Hematopoietic multipotent progenitor cell treated with erythropoietin and hydrocortisone succinate and interleukin-3 and kit ligand, for 17 days (in vitro differentiated cells): ENCODE data around the gene EDIL3.
"Not testable (repeated sequence)": the region's sequence is repeated elsewhere in the genome, so short reads cannot be mapped to it uniquely, and the experiment has no call there.

Experiments
- DNase-seq: peaks from one replicate; pipeline ENCODE4 v3.0.0-alpha.2; 2015; ENCODE audit warnings: low spot score

The EDIL3 gene

DNA sequence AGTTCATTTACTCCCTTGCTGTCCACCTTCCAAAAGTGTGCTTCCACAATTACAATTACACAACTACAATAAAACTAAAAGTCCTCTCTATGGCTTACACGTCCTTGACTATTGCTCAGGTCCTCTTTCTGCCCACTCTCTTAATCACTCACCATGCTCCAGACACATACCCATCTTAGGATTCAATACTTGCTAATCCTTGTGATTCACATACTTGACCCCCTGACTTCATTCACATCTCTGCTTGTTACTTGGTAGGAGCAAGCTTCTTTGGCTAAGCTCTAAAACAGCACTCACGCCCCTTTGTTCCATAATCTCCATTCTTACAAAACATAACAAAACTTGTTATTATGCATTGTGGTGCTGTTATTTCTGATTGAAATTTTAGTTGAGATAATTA, 215.8 kb downstream of the EDIL3 start:
- no peak for DNase-seq

DNA sequence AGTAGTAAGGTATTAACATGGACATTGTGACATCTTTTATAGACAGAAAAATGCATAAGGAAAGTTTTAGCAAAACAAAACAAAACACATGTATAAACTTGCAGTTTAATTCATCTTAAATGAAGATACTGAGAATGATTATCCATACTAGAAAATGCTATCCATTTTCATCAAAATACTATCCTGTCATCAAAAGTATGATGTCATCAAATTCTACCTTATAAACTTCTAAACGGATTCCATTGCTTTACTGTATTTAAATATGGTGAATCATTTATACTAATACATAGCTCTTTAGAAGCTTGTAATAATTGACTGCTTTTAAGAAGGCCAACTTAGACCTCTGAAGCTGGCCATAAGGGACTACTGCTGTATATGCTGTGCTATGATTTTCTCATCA, 221.0 kb downstream of the EDIL3 start:
- DNase-seq = no peak

DNA sequence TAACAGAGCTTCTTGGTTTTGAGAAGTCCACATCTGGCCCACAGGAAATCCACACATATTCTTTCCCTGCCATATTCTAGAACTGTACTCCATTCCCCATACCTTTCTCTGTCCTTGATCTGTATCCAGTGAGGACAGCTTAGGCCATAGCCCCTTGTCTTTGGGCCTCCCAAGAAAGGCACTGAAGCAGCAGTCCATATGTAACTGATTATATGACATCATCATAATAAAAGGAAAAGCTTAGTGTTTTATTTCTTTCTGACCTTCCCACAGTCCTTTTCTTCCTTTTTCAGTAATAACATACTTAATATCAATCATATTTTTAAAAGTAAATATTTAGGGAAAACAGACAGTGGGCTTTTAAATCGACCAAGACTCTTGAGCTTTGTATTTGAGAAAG, 222.0 kb downstream of the EDIL3 start:
- DNase-seq = no peak

DNA sequence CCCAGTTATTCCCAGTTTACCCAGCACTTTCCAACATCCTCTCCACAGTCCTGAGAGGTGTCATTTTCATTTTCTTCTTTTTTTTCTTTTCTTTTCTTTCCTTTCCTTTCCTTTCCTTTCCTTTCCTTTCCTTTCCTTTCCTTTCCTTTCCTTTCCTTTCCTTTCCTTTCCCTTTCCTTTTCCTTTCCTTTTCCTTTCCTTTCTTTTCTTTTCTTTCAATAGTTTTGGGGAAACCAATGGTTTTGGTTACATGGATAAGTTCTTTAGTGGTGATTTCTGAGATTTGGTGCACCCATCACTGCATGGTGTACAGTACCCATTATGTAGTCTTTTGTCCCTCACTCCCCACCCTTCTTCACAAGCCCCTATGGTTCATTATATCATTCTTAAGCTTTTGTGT, 224.0 kb downstream of the EDIL3 start:
- DNase-seq = not testable (repeated sequence)

DNA sequence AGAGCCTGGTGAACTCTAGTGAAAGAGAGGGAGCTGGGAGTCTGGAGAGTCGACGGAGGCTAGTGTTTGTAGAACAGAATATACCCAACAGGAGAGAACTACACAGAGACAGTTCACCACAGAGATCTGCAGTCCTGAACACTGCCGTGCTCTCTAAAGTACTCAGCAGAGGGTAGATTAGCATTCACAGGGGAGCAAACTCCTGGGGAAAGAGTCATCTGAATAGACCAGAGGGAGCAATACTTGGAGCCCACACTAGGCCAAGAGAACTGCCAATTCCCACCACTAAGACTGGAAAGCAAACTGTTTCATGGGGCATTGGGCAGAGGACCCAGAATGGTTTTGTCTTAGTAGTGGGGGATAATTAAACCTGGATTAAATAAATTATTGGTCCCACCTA, 235.6 kb downstream of the EDIL3 start:
- DNase-seq = no peak

DNA sequence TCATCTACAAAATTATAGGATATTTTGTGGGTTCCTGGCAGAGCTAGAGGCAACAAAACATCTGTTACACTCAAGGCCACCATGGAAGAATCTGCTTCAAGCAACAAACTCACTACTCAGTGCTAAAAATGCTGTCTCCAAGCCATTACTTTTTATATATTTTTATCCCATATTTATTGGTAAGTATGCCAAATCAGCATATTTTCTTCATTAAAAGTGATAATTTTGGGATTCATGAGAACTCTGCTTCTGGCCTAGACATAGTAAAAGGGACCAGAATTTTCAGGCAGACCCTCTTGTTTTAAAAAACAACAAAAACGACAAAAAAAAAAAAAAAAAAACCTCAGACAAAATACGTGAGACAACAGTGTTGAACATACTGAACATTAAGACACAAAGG, 236.0 kb downstream of the EDIL3 start:
- DNase-seq = no peak

DNA sequence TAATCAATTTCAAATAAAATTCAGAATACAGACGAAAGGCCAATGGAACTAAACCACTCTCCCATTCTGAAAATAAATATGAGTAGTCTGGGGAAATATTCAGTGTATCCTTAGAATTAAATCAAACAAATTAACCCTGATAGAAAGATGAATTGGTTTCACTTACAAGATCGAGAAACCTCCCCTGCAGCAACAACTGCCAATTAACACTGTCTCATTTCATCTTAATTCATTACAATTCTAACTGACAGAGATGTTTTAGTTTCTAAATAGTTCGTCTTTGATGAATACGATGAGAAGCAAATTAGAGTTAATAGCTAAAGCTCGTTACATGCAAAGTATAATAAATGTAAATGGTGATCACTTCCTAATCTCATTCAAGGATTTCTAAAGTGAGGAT, 247.1 kb downstream of the EDIL3 start:
- DNase-seq = no peak

DNA sequence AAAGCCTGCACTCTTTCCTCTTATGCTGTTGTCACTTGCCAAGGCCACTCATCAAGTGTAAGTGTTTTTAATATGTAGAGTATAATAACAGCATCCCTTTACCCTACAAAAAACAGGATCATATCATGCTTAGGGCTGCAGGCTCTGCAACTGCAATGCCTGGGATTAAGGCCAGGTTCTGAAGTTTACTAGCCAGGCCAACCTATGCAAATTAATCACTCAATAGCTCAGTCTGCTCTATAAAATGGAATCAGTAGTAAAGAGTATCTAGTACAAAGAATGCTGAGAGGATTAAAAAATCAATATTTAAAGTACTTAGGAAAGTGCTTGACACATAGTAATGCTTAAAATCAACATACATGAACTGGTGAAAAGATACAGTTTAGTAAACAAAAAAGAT, 253.3 kb downstream of the EDIL3 start:
- DNase-seq = no peak

DNA sequence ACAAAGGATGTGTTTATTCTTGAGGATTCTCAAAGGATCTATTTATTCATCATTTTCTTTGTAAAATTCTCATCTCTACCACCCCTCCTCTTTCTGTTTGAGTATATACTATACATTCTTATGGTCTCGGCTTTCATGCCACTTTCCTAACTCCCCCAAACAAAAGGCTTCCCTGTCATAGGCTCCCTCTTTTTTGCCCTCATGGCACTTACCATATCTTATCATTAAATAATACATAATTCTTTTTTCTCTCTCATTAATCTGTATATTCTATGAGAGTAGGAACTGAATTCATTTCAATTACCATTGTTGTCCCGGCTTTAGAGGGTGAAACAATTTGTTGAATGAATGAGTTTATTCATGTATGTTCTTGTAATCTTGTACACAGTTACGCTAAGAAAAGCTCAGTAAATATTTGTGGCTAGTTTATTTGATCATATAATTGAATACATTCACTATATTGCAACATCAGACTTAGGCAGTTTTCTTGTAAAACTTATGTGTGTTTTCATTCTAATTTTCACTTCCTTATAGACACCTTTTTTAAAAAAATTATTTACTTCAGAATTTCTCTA, 254.6 kb downstream of the EDIL3 start:
- no peak for DNase-seq

DNA sequence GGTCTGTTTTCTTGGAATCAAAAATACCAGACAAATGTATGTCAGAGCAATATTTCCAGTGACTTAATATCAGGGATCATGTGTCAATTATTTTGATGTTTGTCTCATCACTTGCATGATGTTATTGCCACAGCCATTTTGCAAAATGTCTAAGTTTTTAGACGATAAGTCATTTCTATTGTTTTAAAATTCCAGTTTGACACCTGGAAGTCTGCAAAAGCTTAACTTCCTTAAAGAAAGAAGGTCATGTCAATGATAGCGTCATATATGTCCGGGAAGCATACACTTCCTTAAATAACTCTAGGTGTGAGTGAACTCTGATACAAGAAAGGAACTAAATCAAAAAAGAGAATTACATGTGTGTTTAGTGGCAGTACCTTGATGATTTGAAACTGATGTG, 259.5 kb downstream of the EDIL3 start:
- no peak for DNase-seq

DNA sequence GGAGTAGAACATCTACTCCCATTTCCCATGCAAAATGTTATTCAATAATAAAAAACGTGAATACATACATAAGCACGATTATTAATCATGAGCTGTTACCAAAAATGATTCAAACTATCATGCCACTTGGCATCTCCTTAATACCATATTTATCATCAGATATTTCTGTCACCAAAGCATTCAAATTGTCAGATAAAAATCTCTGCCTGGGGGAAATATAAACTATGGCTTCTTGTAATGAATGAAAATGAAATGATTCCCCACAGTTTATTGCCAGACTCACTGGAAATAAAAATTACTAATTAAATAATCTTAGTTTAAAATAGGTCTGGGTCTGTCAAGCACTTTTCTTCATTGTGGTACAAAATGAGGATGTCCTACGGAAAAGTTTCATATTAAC, 265.4 kb downstream of the EDIL3 start:
- no peak for DNase-seq

DNA sequence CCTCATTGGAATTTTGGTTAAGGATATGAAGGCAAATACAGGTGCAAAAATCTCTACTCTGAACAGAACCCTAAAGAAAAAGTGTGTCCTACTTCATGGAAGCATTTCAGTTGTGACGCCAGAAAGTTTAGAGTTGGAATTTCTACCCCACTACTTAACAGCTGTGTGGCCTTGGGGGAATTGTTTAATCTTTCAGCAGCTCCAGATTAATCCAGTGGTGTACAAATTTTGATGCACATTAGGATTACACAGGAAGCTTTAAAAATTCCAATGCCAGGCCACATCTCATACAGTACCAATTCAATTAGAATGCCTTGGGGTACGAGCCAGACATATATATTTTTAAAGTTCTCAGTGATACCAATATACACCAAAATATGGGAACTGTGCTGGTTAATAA, 266.1 kb downstream of the EDIL3 start:
- DNase-seq = no peak

DNA sequence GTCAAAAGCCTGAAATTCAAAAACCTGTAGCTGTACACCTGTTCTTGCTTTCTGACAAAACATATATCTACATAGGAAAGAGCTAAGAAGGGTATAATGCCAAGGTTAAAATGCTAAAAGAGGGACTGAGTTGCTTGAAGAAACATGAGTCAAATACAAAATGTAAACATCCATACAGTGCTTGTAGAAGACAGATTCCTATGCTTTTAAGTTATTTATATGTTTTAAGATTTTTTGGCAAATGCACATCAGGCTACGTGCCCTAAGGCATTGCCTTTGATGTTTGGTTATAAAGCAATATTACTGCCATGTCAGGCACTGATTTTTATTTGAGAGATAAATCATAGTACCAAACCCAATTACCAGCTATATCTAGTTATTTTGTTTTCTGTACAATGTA, 269.0 kb downstream of the EDIL3 start:
- DNase-seq = no peak

DNA sequence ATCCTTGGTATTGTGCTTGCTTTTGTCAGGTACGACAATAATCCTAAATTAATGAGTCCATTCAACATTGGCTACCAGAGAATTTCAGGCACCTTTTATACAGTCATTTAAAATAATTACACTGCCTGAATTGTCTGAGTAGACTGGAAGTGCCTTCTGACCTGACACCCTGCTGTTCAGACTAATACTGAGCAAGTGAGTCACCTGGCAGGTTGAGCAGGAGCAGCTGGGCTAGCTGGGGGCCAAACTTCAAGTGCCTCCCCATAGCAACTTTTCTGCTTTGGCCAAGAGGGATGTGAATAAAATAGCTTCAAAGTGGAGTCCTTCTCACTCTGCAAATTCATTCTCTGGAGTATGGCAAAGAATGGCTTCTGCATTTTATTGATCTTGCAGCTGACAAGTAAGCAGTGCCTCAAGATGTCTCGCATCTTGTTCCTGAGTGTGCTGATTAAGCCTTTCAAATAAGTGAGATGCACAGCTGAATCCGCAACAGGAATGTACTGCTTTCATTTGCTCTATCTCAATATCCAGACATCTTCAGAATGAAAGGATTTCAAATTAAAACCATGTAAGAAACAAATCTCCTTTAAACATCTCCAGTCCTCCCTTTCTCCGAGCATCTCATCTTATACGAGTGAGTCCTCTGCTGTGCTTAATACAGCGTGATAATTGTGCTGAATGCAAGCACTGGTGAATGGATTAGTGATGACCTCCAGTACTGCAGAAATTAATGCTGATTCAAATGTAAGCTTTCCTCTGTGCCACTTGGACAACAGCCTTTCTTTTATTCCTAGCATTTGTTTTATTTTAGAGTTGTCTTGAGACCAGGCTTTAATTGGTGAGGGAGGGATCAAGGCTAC, 271.2 kb downstream of the EDIL3 start:
- no peak for DNase-seq

DNA sequence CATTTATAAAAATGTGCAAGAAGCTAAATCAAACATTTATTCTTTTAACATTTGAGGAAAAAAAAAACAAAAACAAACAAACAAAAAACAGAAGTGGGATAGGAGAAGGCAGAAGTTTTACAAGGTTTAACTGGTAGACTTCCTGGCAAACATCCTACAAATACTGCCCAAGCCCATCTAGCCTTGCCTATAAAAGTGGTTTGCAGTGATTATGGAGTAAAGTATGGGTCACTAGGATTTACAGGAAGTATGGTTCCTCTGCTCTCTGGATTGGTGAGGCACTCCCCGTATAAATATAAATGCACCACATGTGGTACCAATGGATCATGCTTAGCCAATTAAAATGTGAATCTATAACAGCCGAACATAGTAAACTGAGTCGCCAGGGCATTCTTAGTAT, 291.9 kb downstream of the EDIL3 start:
- no peak for DNase-seq

DNA sequence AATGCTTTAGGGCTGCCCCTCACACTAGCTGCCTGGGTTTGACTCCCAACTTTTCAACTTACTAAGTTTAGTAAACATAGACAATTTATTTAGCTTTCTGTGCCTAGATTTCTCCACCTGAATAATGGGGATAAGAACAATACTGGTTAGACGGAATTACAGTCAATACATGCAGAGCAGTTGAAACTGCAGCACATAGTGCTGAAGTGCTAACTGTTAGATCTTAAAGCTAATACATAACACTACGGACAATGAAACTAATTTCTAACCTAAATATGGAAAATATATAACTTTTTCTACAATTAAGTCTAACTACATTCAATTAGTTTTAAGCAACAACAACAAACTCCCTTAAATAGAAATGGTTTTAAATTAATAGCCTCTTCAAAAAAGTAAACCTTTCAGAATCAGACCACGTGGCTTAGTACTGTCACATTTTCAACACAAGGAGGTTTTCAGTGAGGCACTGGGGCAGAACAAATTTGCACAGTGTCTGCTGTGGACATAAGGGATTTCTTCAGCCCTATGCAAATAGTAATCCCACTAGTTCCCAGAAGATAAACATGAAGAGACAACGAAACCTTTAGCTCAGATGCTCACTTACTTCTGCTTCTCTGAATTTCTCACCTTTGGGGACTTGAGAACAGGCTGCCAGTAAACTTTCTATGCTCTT, 293.4 kb downstream of the EDIL3 start:
- DNase-seq = no peak

DNA sequence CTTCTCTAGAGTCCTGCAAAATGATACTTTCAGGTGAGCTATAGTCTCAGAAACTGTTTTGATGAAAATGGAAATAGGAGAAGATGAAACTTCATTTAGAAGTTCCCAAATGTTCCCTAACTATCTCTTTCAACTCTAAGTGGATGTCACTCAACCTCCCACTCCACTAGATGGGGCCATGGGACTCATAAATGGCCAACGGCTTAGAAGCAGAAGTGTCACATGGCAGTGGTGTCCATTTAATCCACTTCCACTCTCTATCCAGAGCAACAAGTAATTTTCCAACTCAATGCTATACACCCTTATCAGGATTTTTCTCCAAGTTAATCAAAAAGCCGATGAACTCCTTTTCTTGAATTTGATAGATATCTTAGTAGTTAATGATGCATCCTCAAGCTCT, 295.7 kb downstream of the EDIL3 start:
- no peak for DNase-seq

DNA sequence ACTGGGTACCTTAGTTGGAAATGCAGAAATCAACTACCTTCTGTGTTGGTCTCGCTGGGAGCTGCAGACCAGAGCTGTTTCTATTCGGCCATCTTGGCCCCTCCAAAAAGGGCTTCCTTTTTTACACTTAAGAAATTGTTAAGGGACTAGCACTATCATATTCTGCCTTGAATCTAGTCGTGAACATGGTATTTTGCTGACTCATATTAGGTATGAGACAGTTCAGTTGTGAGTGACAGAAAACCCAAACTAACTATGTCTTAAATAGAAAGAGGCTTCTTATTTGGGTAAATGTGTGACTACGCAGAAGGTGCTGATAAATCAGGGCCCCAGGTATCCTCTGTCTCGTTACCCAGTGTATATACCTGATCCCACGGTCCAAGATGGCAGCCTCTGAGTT, 298.2 kb downstream of the EDIL3 start:
- DNase-seq = no peak

DNA sequence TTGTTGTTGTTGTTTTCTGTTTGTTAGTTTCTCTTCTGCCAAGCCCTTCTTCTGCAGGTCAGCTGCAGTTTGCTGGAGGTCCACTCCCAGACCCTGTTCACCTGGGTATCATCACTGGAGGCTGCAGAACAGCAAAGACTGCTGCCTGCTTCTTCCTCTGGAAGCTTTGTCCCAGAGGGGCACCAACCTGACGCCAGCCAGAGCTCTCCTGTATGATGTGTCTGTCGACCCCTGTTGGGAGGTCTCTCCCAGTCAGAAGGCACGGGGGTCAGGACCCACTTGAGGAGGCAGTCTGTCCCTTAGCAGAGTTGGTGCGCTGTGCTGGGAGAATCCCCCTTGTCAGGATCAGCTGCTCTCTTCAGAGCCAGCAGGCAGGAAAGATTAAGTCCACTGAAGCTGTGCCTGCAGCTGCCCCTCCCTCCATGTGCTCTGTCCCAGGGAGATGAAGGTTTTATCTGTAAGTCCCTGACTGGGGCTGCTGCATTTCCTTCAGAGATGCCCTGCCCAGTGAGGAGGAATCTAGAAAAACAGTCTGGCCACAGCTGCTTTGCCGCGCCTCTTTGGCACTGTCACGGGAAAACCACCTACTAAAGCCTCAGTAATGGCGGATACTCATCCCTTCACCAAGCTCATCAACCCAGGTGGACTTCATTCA, 299.2 kb downstream of the EDIL3 start:
- DNase-seq = no peak

DNA sequence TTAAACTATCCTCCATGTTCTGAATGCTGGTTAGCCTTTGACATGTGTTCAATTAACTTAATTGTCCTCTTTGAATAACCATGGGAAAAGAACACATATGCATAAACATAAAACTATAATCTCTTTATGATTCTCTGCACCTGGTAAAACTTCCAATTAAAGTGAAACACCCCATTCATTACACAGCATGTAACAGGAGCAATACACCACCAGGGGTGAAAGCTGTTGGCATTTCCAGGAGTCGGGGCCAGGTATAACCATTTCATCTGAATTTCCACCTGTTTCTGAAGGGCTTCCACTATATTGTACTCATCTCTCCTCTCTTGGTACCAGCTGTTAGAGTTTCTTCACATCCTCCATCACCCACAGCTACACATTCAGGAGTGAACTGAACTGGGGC, 303.8 kb downstream of the EDIL3 start:
- DNase-seq = no peak

DNA sequence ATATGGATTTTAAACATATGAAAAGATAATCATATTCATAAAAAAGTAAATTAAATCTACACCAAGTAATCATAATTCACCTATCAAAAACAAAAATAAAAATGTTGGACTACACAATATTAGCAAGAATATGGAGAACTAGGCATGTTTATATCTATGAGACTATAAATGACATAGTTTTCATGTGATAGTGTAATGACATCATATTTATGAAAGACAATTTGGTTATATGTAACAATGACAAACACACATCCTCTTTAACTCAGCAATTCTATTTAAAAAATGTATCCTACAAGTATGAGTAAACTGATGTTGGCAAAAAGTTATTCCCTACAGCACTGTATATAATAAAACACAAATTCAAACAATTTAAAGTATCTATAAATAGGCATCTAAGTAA, 312.3 kb downstream of the EDIL3 start:
- DNase-seq = no peak

DNA sequence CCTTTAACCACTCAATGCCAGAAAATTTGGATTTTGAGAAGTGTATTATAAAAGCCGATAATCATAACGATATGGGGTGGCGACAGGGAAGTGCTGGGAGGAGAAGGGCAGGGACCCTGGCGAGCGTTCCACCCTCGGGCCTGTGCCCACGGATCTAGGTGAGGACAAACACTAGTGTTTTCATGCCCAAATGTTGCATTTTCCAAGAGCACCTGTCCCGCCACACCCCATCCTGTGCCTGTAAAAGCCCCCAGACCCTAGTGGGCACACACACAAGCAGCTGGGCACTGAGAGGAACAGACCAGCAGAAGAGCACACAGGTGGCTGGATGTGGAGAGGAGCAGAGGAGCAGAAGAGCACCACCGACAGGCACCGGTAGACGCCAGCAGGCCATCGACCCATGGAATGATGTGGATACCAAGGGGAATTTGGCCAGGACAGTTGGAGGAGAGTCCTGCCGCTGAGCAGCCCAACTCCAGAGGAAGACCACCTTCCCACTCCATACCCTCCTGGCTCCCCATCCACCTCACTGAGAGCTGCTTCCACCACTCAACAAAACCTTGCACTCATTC, 315.0 kb downstream of the EDIL3 start:
- DNase-seq = no peak

DNA sequence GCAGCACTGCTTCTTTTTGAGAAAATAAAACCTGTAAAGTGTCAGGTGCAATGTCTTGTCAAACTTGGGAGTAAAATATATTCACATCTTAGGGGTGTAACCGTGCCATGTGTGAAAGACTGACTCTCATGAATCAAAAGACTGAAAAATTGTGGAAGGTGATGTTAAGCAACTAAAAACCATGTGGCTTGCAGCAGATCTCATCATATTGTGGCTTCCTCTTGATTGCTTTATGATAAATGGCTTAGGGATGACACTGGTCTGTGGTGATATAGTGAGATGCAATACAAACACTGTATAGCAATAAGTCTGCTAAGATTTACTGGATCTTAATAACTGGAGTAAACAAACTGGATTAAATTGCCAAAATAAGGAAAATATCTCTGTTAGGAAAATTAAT, 321.6 kb downstream of the EDIL3 start:
- no peak for DNase-seq
